DOHH2 (cell line): ENCODE results near the gene INHBE.

Source experiments
- EZH2phosphoT487 ChIP-seq: fragments of 200-600 bp; sonication (generic); IDR thresholded peaks from 2 replicates; pipeline ENCODE4 v1.6.1; 2017; ENCODE audit warnings: borderline replicate concordance, mild to moderate bottlenecking, antibody characterized with exemption, low read length, moderate library complexity, mixed read lengths
- TF ChIP-seq, protein P1 (sequence below): fragments of 200-600 bp; sonication (generic); IDR thresholded peaks from one replicate; pipeline ENCODE4 v1.5.1; 2014; ENCODE audit warnings: antibody characterized with exemption, mild to moderate bottlenecking, low read depth, low read length; ENCODE audit not compliant: poor library complexity, severe bottlenecking

DNA sequence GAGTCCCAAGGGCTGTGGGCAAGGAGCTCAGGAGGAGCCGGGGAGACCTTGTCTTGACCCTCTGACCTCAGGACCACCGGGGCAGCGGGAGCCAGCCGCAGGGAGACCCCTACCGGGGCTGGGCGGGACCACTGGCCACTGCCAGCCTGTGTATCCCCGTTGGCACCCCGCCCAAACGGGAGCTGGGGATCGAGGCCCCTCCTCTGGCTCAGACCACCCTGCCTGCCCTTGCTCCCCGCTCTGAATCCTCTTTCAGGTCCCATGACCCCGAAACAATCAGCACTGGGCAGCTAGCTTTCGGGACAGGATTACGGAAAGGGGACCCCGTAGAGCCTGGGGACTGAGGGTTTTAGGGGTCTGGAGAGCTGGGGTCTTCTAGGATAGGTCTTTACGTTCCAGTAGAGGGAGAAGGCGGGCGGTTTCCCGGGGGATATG, 5.8 kb downstream of the INHBE start:
- TF ChIP-seq, protein P1, sequence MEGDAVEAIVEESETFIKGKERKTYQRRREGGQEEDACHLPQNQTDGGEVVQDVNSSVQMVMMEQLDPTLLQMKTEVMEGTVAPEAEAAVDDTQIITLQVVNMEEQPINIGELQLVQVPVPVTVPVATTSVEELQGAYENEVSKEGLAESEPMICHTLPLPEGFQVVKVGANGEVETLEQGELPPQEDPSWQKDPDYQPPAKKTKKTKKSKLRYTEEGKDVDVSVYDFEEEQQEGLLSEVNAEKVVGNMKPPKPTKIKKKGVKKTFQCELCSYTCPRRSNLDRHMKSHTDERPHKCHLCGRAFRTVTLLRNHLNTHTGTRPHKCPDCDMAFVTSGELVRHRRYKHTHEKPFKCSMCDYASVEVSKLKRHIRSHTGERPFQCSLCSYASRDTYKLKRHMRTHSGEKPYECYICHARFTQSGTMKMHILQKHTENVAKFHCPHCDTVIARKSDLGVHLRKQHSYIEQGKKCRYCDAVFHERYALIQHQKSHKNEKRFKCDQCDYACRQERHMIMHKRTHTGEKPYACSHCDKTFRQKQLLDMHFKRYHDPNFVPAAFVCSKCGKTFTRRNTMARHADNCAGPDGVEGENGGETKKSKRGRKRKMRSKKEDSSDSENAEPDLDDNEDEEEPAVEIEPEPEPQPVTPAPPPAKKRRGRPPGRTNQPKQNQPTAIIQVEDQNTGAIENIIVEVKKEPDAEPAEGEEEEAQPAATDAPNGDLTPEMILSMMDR: no peak
- no peak for TF ChIP-seq EZH2phosphoT487
